Activated CD4-positive, alpha-beta T cell treated with anti-CD3 and anti-CD28 coated beads for 4 hours (primary cell): ENCODE results near the gene CNTNAP5.

Source experiments
- DNase-seq, 2 donors: peaks; one replicate each; pipeline ENCODE4 v3.0.0-alpha.2; 2020

CNTNAP5 gene

GRCh38 chr2:124161542-124161941 lies 136.5 kb downstream of the CNTNAP5 start:
- no peak for DNase-seq

- no peak for DNase-seq
Measured at GRCh38 chr2:124162256-124162655, 137.2 kb downstream of the CNTNAP5 start.

- no peak for DNase-seq
Measured at GRCh38 chr2:124163840-124164239, 138.8 kb downstream of the CNTNAP5 start.

- no peak for DNase-seq
Measured at GRCh38 chr2:124165698-124166097, 140.6 kb downstream of the CNTNAP5 start.

GRCh38 chr2:124171472-124172063 lies 146.5 kb downstream of the CNTNAP5 start:
- no peak for DNase-seq

GRCh38 chr2:124178719-124179118 lies 153.6 kb downstream of the CNTNAP5 start:
- DNase-seq, result no peak

GRCh38 chr2:124180635-124181034 lies 155.5 kb downstream of the CNTNAP5 start:
- no peak for DNase-seq

GRCh38 chr2:124186801-124187200 lies 161.7 kb downstream of the CNTNAP5 start:
- no peak for DNase-seq

- no peak for DNase-seq
Measured at GRCh38 chr2:124187948-124188347, 162.9 kb downstream of the CNTNAP5 start.

GRCh38 chr2:124193706-124194105 lies 168.6 kb downstream of the CNTNAP5 start:
- DNase-seq, result no peak

GRCh38 chr2:124201713-124202112 lies 176.6 kb downstream of the CNTNAP5 start:
- DNase-seq, result no peak

GRCh38 chr2:124209441-124209840 lies 184.4 kb downstream of the CNTNAP5 start:
- DNase-seq, result no peak

GRCh38 chr2:124211461-124211860 lies 186.4 kb downstream of the CNTNAP5 start:
- DNase-seq, result no peak

- DNase-seq, result no peak
Measured at GRCh38 chr2:124213977-124214587, 189.0 kb downstream of the CNTNAP5 start.

GRCh38 chr2:124246170-124246569 lies 221.1 kb downstream of the CNTNAP5 start:
- no peak for DNase-seq

GRCh38 chr2:124248386-124248785 lies 223.3 kb downstream of the CNTNAP5 start:
- DNase-seq, result no peak

- no peak for DNase-seq
Measured at GRCh38 chr2:124250433-124250832, 225.3 kb downstream of the CNTNAP5 start.

- DNase-seq, result no peak
Measured at GRCh38 chr2:124254621-124255020, 229.5 kb downstream of the CNTNAP5 start.

- DNase-seq, result no peak
Measured at GRCh38 chr2:124257120-124257519, 232.0 kb downstream of the CNTNAP5 start.

GRCh38 chr2:124258140-124258880 lies 233.2 kb downstream of the CNTNAP5 start:
- no peak for DNase-seq

GRCh38 chr2:124261456-124261855 lies 236.4 kb downstream of the CNTNAP5 start:
- no peak for DNase-seq

GRCh38 chr2:124264551-124265091 lies 239.5 kb downstream of the CNTNAP5 start:
- no peak for DNase-seq

GRCh38 chr2:124267794-124268193 lies 242.7 kb downstream of the CNTNAP5 start:
- no peak for DNase-seq

GRCh38 chr2:124269348-124269747 lies 244.3 kb downstream of the CNTNAP5 start:
- DNase-seq, result no peak
